CD4-positive, alpha-beta memory T cell (primary cell): ENCODE measurements around the gene AGXT. TPM values are rescaled to one million over a fixed set of nuclear protein-coding genes. Genes with fewer than 3 reads are reported as not detected.

ENCODE experiments used
- CTCF ChIA-PET: fragments of 350-600 bp; sonication (Branson Sonifier 250); formaldehyde crosslinking; loops from one replicate; lab custom pipeline; 2021; ENCODE audit warnings: inconsistent platforms; ENCODE audit not compliant: partially characterized antibody; lab: Charles Lee
- POLR2A ChIA-PET: fragments of 350-600 bp; sonication (Branson Sonifier 250); formaldehyde crosslinking; loops from one replicate; lab custom pipeline; 2021; ENCODE audit not compliant: partially characterized antibody; lab: Charles Lee
- DNase-seq, 5 donors: peaks; one replicate each; pipeline versions ENCODE4 v3.0.0 to v3.0.0-alpha.2; 2020 to 2022; ENCODE audit warnings: mixed read lengths in 1 of 5
- H3K27ac ChIP-seq: one replicate; pipeline ENCODE4 v1.7.0; 2013; ENCODE audit warnings: low read depth, low read length
- H3K27me3 ChIP-seq: 2 replicates; pipeline ENCODE4 v1.7.0; 2013; ENCODE audit warnings: mild to moderate bottlenecking, low read length, moderate library complexity; ENCODE audit not compliant: insufficient read depth
- H3K36me3 ChIP-seq: 2 replicates; pipeline ENCODE4 v1.7.0; 2013; ENCODE audit warnings: mild to moderate bottlenecking, low read length, moderate library complexity; ENCODE audit not compliant: insufficient read depth
- H3K4me1 ChIP-seq: 2 replicates; pipeline ENCODE4 v1.7.0; 2013; ENCODE audit warnings: mild to moderate bottlenecking, low read length, moderate library complexity; ENCODE audit not compliant: insufficient read depth
- H3K4me3 ChIP-seq, 2 donors: one replicate each; pipeline ENCODE4 v1.7.0; 2013; ENCODE audit warnings: low read length in 2 of 2, mild to moderate bottlenecking in 1 of 2
- H3K9me3 ChIP-seq, 2 donors: one replicate each; pipeline ENCODE4 v1.7.0; 2013; ENCODE audit warnings: low read length in 2 of 2, control low read depth in 1 of 2; ENCODE audit not compliant: control insufficient read depth in 1 of 2
- H3K27ac Mint-ChIP-seq, 7 donors: one replicate each; pipeline ENCODE4 v1.8.0; 2020 to 2021; ENCODE audit warnings: mixed read lengths in 7 of 7, mild to moderate bottlenecking in 6 of 7, inconsistent platforms in 3 of 7, moderate library complexity in 3 of 7
- H3K27me3 Mint-ChIP-seq, 2 donors: one replicate each; pipeline ENCODE4 v1.8.0; 2020 to 2021; ENCODE audit warnings: mixed read lengths in 2 of 2
- H3K36me3 Mint-ChIP-seq, 2 donors: one replicate each; pipeline ENCODE4 v1.8.0; 2020 to 2021; ENCODE audit warnings: mixed read lengths in 2 of 2, inconsistent platforms in 1 of 2, mild to moderate bottlenecking in 1 of 2
- H3K4me1 Mint-ChIP-seq, 4 donors: one replicate each; pipeline ENCODE4 v1.8.0; 2020 to 2021; ENCODE audit warnings: mixed read lengths in 4 of 4, mild to moderate bottlenecking in 1 of 4
- H3K4me3 Mint-ChIP-seq, 8 donors: one replicate each; pipeline ENCODE4 v1.8.0; 2020 to 2021; ENCODE audit warnings: mixed read lengths in 8 of 8, mild to moderate bottlenecking in 7 of 8, moderate library complexity in 6 of 8, inconsistent platforms in 3 of 8
- H3K9me3 Mint-ChIP-seq, 8 donors: one replicate each; pipeline ENCODE4 v1.8.0; 2020 to 2021; ENCODE audit warnings: mixed read lengths in 8 of 8, mild to moderate bottlenecking in 5 of 8, inconsistent platforms in 3 of 8, moderate library complexity in 1 of 8
- intact Hi-C: fragments of 100-400 bp; cut with micrococcal nuclease; formaldehyde crosslinking; loops from one replicate; pipeline ENCODE4 v1.15.1; 2023
- polyA plus RNA-seq, 2 donors: library from polyadenylated mRNA; unstranded; fragments of 300-500 nt; fragmentation: Illumina TruSeq; gene quantifications; one replicate each; pipeline ENCODE4 v1.2.3, GENCODE V29; 2021
- total RNA-seq, 2 experiments: library from RNA; stranded (reverse); gene quantifications; one replicate each; pipeline ENCODE4 v1.2.3, GENCODE V29; 2021

Gene AGXT
- total and polyA plus RNA-seq, 4 experiments from 2014 or later: not detected

DNA sequence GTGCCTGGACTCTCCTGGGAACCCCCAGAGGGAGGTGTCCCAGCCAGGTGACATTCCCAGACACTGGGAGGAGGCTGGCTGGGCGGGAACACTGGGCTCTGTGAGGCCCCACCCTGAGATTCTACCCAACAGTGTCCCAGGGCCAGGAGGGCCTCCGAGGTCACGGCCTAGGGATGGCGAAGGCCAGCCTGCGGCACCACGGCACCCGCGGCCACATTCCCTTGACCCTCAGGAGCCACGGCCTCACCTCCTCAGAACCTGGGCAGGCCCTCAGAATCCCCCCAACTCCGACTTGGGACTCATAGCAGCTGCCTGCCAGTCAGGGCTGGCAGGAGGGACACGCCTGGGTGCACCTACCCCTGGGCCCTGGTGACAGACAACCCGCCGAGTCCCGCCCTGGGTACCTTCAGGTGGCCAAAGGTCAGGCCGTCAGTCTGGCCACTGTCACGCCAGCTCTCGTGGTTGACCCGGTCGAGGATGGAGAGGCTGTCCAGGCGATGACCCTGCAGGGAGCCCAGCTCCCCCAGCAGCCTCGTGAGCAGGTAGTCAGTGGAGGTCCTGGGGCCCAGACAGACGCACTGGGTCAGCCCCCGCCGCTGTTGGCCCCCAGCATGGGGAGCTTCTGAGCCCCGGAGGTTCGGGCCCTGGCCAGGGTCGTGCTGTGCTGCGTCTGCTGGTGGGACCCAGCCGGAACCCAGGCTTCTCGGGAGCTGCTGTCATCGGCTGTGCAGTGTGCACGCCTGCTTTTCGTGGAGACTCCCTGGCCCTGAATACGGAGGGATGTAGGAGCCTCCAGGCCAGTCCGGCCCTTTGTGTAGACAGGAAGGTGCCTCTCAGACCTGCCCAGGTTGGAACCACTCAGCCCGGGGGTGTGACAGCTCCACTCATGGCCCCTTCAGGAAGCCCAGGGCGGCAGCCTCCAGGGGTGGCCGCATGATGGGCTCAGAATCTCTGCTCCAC is 21.3 kb downstream of the AGXT start:
- Mint-ChIP-seq H3K27ac (no peak overlapping the region), H3K27me3 (no peaks in the 10 kb centered on the region), H3K9me3 (peaks cover 0 to 2% (median 0%) of the 10 kb centered on the region in 8 donors), H3K4me1 (no peaks in the 10 kb centered on the region), H3K36me3 (no peaks in the 10 kb centered on the region), H3K4me3 (no peak overlapping the region)
- Histone ChIP-seq H3K4me3 (no peak overlapping the region), H3K27me3 (no peaks in the 10 kb centered on the region), H3K9me3 (no peaks in the 10 kb centered on the region), H3K27ac (no peak overlapping the region), H3K4me1 (no peaks in the 10 kb centered on the region), H3K36me3 (no peaks in the 10 kb centered on the region)
- POLR2A ChIA-PET: no interaction called here
- DNase-seq: no peak
- CTCF ChIA-PET: no interaction called here
- intact Hi-C loops: no loop called here

DNA sequence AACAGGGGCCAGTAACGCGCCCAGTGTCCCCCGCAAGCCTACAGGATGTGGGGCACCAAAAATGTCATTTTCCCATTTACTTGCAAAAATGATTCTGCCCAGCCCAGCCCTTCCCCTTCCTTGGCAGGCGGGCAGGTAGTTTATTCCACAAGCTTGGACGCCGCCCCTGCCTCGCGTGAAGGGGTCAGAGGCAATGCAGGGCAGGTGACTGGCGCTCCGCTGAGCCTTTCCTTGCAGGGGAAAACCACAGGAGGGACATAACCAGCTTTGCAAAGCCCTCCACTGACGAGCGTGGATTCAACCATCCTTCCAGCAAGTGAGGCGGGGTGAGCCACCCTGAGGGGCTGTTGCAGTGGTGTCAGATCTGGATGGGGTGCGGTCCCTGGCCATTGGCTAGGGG is 22.1 kb downstream of the AGXT start:
- intact Hi-C loops: no loop called here
- Mint-ChIP-seq H3K27ac (no peak overlapping the region), H3K36me3 (no peaks in the 10 kb centered on the region), H3K4me1 (no peaks in the 10 kb centered on the region), H3K4me3 (no peak overlapping the region), H3K27me3 (no peaks in the 10 kb centered on the region), H3K9me3 (peaks cover 0 to 2% (median 0%) of the 10 kb centered on the region in 8 donors)
- ChIA-PET CTCF (no interaction called here), POLR2A (no interaction called here)
- Histone ChIP-seq H3K4me3 (no peak overlapping the region), H3K9me3 (no peaks in the 10 kb centered on the region), H3K36me3 (no peaks in the 10 kb centered on the region), H3K27me3 (no peaks in the 10 kb centered on the region), H3K4me1 (no peaks in the 10 kb centered on the region), H3K27ac (no peak overlapping the region)
- DNase-seq: no peak

DNA sequence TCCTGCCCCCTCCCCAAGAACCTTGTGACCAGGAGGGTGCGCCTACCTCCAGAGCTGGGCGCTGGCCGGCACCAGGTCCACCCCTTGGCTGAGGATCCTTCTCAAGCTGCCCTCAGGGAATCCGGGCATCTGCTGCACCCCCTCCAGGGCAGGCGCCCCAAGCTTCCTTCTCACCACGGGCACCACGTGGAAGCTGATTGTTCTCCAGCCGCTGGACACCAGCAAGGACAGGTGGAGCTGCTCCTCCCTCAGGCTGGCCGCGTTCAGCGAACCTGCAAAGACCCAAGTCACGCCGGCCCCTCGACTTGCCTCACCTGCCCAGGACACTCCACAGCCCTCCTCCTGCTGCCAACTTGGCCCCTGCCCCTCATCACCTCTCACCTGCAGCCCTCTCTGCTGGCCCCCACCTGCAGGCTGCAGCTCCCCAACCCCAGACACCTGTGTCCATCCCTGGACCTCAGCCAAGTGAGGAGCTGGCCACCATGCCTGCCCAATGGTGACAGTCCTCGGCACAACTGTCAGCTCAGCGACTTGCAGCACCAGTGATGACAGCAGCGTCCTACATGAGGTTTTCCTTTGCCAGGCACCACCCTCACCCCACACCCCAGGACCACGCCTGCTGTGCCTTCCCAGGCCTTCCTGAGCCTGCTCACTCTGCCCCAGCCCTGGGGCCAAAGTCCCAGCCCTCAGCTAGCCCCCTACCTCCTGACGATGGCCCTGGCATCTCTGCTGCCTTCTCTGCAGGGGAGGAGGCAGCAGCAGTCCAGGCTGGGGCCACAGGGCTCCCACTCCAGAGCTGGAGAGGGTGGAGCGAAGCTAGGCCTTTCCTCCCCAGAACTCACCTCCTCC is 23.1 kb downstream of the AGXT start:
- Mint-ChIP-seq H3K4me1 (no peaks in the 10 kb centered on the region), H3K27ac (no peak overlapping the region), H3K27me3 (no peaks in the 10 kb centered on the region), H3K36me3 (no peaks in the 10 kb centered on the region), H3K9me3 (no peaks in the 10 kb centered on the region), H3K4me3 (no peak overlapping the region)
- H3K4me1 ChIP-seq: no peaks in the 10 kb centered on the region
- H3K27me3 ChIP-seq: no peaks in the 10 kb centered on the region
- CTCF ChIA-PET: no interaction called here
- no peak overlapping the region for H3K27ac ChIP-seq
- no peak for DNase-seq
- H3K4me3 ChIP-seq: no peak overlapping the region
- H3K9me3 ChIP-seq: no peaks in the 10 kb centered on the region
- H3K36me3 ChIP-seq: no peaks in the 10 kb centered on the region
- intact Hi-C loops: no loop called here
- POLR2A ChIA-PET: no interaction called here

DNA sequence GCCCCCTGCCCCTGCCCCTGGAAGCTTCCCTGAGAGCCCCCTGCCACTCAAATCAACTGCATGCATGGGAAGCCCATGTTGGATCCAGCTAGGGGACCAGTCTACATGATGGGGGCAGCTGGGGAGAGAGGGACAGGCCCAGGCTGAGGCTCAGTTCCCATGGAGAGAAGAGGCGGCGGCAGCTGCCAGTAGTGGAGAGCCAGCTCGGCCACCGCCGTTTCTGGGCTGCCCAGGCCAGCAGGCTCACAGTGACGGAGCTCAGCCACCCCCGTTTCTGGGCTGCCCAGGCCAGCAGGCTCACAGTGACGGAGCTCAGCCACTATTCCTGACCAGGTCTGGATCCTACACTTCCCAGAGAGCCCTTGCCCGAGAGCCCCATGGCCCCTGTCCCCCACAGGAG is 23.7 kb downstream of the AGXT start:
- no peaks in the 10 kb centered on the region for H3K4me1 ChIP-seq
- no peaks in the 10 kb centered on the region for H3K4me1 Mint-ChIP-seq
- no peaks in the 10 kb centered on the region for H3K9me3 Mint-ChIP-seq
- intact Hi-C loops: no loop called here
- no peak for DNase-seq
- H3K9me3 ChIP-seq: no peaks in the 10 kb centered on the region
- H3K4me3 ChIP-seq: no peak overlapping the region
- H3K36me3 ChIP-seq: no peaks in the 10 kb centered on the region
- H3K27me3 Mint-ChIP-seq: no peaks in the 10 kb centered on the region
- H3K27me3 ChIP-seq: no peaks in the 10 kb centered on the region
- ChIA-PET CTCF (no interaction called here), POLR2A (no interaction called here)
- no peak overlapping the region for H3K4me3 Mint-ChIP-seq
- no peak overlapping the region for H3K27ac ChIP-seq
- no peaks in the 10 kb centered on the region for H3K36me3 Mint-ChIP-seq
- no peak overlapping the region for H3K27ac Mint-ChIP-seq

DNA sequence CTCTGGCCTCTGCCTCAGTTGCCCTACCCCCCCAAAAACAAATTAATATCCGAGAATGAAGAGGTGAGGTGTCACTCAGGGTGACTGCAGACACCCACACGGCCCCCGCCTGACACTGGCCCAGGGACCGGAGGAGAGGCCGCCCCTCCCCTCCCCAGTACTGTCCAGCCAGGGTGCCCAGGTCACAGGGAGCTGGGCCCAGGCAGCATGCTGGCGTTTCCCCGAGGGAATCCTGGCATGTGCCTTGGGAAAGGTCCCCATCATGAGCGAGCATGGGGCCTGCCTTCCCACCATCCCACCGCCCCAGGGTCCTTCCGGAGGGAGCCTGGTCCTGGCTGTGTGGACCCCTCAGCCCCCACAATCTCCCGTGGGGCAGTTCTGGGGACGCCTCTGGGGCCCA is 24.3 kb downstream of the AGXT start:
- POLR2A ChIA-PET: no interaction called here
- H3K27ac ChIP-seq: no peak overlapping the region
- DNase-seq: no peak
- no peaks in the 10 kb centered on the region for H3K4me1 ChIP-seq
- H3K27me3 ChIP-seq: no peaks in the 10 kb centered on the region
- intact Hi-C loops: no loop called here
- no peaks in the 10 kb centered on the region for H3K4me1 Mint-ChIP-seq
- H3K4me3 Mint-ChIP-seq: no peak overlapping the region
- H3K27me3 Mint-ChIP-seq: no peaks in the 10 kb centered on the region
- no peak overlapping the region for H3K27ac Mint-ChIP-seq
- no peaks in the 10 kb centered on the region for H3K9me3 Mint-ChIP-seq
- no peaks in the 10 kb centered on the region for H3K36me3 ChIP-seq
- H3K36me3 Mint-ChIP-seq: no peaks in the 10 kb centered on the region
- CTCF ChIA-PET: no interaction called here
- H3K9me3 ChIP-seq: no peaks in the 10 kb centered on the region
- no peak overlapping the region for H3K4me3 ChIP-seq

DNA sequence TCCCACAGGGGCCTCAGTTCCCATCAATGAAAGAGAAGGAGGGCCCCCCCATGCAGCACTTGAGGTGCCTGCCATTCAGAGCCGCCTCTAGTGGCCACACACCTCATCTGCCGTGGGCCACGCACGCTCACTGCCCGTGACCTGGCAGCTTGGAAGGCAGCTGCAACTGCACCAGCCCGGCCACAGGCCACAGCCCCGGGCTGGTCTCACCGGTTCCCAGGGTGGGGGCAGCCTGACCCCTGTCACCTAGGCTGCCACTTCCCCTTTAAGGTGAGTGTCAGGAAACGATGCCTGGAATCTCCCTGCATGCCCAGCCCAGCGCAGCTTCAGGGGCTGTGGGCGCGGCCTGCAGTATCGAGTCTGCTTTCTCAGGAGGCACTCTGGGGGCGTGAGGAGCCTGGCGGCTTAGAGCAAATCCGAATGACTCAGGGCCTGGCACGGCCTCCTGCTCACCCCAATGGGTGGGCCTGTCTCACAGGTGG is 24.8 kb downstream of the AGXT start:
- no peak for DNase-seq
- H3K27me3 ChIP-seq: no peaks in the 10 kb centered on the region
- H3K36me3 ChIP-seq: no peaks in the 10 kb centered on the region
- no peaks in the 10 kb centered on the region for H3K27me3 Mint-ChIP-seq
- intact Hi-C loops: no loop called here
- H3K4me1 ChIP-seq: no peaks in the 10 kb centered on the region
- peak overlapping the region in 2 of 8 donors; percentile 8 to 45 for H3K4me3 Mint-ChIP-seq
- CTCF ChIA-PET: no interaction called here
- H3K9me3 ChIP-seq: no peaks in the 10 kb centered on the region
- POLR2A ChIA-PET: no interaction called here
- H3K4me1 Mint-ChIP-seq: no peaks in the 10 kb centered on the region
- no peak overlapping the region for H3K4me3 ChIP-seq
- no peaks in the 10 kb centered on the region for H3K9me3 Mint-ChIP-seq
- no peak overlapping the region for H3K27ac ChIP-seq
- no peaks in the 10 kb centered on the region for H3K36me3 Mint-ChIP-seq
- H3K27ac Mint-ChIP-seq: no peak overlapping the region

DNA sequence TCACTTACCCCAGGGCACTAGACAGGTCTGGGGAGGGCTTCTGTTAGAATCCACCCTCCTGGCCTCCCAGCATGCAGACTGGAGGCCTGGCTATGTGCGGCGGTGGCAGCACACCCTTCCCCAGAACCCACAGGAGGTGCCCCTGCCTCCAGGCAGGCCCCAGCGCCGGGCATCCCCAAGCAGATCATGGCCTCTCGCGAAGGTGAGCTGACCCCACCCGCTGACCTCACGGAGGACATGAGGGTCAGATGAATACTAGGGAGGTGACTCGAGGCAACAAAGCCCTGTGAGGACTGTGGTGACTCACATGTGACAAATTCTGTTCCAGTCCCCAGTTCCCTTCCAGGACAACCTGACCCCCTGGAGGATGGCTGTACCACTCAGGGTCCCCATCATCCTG is 25.4 kb downstream of the AGXT start:
- H3K36me3 ChIP-seq: no peaks in the 10 kb centered on the region
- no peak overlapping the region for H3K4me3 Mint-ChIP-seq
- H3K27me3 Mint-ChIP-seq: no peaks in the 10 kb centered on the region
- no peak for DNase-seq
- H3K36me3 Mint-ChIP-seq: no peaks in the 10 kb centered on the region
- H3K4me1 ChIP-seq: no peaks in the 10 kb centered on the region
- no peaks in the 10 kb centered on the region for H3K9me3 Mint-ChIP-seq
- H3K27ac ChIP-seq: no peak overlapping the region
- intact Hi-C loops: no loop called here
- H3K9me3 ChIP-seq: no peaks in the 10 kb centered on the region
- H3K4me3 ChIP-seq: no peak overlapping the region
- POLR2A ChIA-PET: no interaction called here
- H3K27ac Mint-ChIP-seq: no peak overlapping the region
- H3K4me1 Mint-ChIP-seq: no peaks in the 10 kb centered on the region
- CTCF ChIA-PET: no interaction called here
- H3K27me3 ChIP-seq: no peaks in the 10 kb centered on the region
